C4-2B (cell line): ENCODE results near the gene GRK3.

Experiments used
- ZFX ChIP-seq: fragments of 450-650 bp; IDR thresholded peaks from 2 replicates; pipeline ENCODE4 v1.6.1; 2017
- TF ChIP-seq, protein P1 (sequence below): fragments of 450-650 bp; conservative IDR thresholded peaks from 2 replicates; pipeline ENCODE4 v1.5.1; 2017; ENCODE audit warnings: mild to moderate bottlenecking

GRCh38 chr22:25623310-25623734, 58.8 kb downstream of the GRK3 start:
- TF ChIP-seq, protein P1, sequence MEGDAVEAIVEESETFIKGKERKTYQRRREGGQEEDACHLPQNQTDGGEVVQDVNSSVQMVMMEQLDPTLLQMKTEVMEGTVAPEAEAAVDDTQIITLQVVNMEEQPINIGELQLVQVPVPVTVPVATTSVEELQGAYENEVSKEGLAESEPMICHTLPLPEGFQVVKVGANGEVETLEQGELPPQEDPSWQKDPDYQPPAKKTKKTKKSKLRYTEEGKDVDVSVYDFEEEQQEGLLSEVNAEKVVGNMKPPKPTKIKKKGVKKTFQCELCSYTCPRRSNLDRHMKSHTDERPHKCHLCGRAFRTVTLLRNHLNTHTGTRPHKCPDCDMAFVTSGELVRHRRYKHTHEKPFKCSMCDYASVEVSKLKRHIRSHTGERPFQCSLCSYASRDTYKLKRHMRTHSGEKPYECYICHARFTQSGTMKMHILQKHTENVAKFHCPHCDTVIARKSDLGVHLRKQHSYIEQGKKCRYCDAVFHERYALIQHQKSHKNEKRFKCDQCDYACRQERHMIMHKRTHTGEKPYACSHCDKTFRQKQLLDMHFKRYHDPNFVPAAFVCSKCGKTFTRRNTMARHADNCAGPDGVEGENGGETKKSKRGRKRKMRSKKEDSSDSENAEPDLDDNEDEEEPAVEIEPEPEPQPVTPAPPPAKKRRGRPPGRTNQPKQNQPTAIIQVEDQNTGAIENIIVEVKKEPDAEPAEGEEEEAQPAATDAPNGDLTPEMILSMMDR: no peak
- no peak for TF ChIP-seq ZFX
